GM21515 (cell line): ENCODE results near the gene NOTCH1.

Experiments used
- ATAC-seq: cut with Tn5 transposase; IDR thresholded peaks from one replicate; pipeline ENCODE4 v1.9.1; 2021; ENCODE audit not compliant: unreplicated experiment

Gene NOTCH1

DNA sequence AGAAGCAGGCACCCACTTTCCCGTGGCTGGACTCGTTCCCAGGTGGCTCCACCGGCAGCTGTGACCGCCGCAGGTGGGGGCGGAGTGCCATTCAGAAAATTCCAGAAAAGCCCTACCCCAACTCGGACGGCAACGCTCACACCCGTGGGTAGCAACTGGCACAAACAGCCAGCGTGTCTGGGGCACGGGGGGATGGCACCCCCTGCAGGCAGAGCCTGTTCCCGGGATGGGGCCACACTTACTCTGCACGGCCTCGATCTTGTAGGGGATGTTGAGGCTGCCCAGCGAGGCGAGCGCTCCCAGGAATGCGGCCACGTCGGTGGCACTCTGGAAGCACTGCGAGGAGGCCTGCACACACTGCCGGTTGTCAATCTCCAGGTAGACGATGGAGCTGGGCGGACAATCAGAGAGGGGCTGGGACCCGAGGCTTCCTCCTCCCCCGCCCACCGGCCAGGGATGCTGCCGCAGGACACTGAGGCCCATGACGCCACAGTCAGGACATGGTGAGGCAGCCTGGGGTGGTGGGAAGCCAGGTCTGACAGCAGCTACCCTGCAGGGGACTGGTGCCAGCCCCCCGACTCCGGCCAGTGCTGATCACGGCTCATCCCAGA is 42.8 kb downstream of the NOTCH1 start:
- ATAC-seq = no peak

DNA sequence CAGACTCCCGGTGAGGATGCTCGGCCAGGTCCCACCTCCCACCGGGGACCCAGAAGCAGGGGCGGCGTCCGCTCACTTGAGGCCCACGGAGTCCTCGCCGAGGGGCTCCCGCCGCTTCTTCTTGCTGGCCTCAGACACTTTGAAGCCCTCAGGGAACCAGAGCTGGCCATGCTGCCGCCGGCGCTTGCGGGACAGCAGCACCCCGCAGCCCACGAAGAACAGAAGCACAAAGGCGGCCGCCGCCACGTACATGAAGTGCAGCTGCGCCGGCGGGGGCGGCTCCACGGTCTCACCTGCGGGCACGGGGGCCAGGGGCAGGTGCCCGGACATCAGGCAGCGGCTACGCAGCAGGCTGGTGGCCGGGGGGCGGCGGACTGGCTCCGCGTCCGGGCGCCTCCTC is 43.7 kb downstream of the NOTCH1 start:
- ATAC-seq = no peak

DNA sequence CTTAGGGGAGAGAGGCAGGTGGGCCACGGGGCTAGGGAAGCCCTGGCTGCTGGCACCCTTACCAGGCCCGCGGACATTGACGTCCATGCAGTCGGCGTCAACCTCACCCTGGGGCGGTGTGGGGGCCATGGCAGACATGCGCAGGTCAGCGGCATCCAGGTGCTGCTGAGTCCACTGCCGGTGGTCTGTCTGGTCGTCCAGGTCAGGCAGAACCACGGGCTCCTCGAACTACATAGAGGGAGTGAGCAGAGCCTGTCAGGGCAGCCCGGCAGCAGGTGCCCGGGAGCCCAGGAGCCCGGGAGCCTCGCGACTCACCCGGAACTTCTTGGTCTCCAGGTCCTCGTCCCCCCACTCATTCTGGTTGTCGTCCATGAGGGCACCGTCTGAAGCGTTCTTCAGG is 44.2 kb downstream of the NOTCH1 start:
- no peak for ATAC-seq

GRCh38 chr9:136499935-136500910 is 45.6 kb downstream of the NOTCH1 start:
- ATAC-seq = no peak

DNA sequence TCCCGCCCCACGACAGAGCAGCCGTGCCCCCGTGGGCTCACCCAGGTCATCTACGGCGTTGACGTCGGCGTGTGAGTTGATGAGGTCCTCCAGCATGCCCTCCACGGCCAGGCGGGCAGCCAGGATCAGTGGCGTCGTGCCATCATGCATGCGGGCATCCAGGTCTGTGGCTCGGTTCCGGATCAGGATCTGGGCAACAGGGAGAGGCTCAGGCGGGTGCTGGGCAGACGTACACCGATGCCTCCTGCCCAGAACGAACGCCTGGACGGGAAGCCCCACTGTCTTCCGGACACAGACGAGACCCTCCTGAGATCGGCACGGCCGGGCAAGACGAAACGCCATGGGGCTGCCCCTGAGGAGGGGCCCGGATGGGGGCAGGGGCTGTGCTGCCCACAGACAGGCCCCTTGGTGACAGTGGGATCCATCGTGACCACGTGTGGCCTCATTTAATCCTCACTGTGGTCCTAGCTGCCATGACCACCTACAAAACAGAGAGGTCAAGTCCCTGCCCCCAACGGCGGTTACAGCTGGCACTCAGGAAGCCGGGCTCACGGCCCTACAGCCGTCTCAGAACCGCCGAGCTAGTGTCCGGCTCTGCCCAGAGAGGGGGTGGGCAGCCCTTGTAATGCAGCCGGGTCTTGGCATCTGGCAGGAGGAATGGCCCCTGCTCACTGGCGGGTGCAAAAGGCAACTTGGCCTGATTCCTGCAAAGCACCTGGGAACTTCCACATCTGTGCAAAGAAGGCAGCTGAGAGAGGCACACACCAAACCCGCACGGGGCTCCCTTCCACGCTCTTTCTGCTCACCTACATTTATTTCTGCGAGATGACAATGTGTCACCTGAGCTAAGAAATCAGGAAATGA is 46.5 kb downstream of the NOTCH1 start:
- no peak for ATAC-seq

- ATAC-seq = no peak
These were observed 47.7 kb downstream of the NOTCH1 start for GRCh38 chr9:136497916-136498695.

- ATAC-seq = no peak
These were observed 48.8 kb downstream of the NOTCH1 start for GRCh38 chr9:136496801-136497620.

- ATAC-seq = no peak
These were observed 49.7 kb downstream of the NOTCH1 start for GRCh38 chr9:136496181-136496580.

DNA sequence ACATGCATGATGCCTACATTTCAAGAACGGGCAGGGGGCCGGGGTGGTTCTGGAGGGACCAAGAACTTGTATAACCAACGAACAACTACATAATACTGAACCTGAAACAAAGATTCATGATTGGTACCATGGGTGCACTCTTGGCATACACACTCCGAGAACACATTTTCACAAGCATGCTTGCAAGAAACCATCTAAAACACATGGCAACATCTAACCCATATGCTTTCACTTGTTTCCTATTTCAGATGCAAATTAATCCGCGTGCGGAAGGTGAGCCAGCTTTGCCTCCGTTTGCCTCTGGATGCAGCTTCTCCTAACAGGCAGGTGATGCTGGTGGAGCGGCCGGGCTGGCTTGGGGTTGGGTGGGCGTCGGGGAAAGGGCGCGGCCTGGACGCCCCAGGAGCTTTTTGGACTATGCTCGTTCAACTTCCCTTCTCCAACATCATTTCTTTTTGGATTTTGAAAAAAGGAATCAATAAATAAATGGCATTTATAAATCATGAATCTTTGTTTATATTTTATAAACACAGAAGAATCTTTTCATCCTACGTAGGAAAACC is 50.5 kb downstream of the NOTCH1 start:
- no peak for ATAC-seq

DNA sequence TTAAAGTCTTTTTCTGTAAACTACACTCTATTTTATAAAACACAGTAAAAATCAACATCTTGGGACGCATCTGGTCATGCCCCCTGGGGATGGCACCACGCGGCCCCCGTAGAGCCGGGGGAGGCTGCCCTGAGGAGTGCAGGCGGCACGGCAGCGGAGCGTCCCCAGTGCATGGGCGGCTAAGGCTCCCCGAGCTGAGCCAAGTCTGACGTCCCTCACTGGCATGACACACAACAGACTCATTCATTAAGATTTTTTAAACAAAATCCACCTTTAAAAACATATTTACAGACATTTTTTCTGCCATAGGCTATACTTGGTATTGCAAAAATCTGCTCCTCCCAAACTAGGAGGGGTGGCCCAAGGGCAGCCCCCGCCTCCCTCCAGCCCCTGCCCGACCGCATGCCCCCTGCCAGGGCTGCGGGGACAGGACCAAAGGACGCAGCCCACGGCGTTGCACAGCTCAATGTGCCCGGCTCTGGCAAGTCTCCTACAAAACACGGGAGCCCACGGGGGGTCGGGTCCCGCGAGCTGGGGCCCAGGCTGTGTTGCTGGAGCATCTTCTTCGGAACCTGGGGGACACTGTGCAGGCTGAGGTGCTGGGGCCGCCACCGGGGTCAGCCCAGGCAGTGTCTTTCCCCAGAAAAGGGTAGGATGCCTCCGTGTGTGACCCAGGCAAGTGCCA is 51.2 kb downstream of the NOTCH1 start:
- ATAC-seq = no peak

GRCh38 chr9:136494012-136494411 is 51.8 kb downstream of the NOTCH1 start:
- ATAC-seq = no peak

DNA sequence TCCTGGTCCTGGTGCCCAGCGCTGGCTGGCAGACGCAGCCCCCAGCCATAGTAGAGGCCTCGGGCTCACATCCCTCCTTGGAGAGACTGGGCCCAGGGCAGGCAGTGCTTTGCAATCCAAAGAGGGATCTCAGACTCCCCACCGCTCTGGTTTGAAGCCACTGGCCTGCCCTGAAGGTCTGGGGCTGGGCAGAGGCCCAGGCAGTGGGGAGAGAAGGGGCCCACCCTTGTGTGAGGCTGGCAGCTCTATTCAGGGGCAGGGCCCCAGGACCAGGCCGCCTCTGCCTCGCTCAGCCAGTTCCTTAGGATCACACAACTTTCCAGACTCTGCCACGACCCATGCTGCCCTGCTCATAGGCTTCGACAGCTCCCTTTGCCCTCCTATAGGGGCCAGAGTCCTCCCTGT is 52.3 kb downstream of the NOTCH1 start:
- ATAC-seq = no peak

GRCh38 chr9:136492978-136493522 is 52.8 kb downstream of the NOTCH1 start:
- no peak for ATAC-seq

DNA sequence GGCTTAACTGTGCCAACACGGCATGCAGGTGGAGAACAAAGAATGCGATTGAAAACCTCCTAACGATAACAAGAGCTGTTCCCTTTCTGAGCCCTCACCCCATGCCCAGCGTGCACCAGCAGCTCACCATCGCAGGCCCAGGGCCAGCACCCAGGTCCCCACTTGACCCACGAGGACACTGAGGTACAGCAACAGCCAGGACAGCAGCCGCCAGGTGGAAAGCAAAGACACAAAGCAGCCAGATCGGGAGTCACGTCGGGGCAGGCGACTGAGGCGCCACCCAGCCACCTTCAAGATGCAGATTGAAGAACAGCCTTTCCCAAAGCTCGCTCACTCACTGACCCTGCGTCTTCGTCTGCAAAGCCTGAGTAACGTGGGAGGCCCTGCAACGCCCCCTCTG is 56.1 kb downstream of the NOTCH1 start:
- ATAC-seq = no peak

DNA sequence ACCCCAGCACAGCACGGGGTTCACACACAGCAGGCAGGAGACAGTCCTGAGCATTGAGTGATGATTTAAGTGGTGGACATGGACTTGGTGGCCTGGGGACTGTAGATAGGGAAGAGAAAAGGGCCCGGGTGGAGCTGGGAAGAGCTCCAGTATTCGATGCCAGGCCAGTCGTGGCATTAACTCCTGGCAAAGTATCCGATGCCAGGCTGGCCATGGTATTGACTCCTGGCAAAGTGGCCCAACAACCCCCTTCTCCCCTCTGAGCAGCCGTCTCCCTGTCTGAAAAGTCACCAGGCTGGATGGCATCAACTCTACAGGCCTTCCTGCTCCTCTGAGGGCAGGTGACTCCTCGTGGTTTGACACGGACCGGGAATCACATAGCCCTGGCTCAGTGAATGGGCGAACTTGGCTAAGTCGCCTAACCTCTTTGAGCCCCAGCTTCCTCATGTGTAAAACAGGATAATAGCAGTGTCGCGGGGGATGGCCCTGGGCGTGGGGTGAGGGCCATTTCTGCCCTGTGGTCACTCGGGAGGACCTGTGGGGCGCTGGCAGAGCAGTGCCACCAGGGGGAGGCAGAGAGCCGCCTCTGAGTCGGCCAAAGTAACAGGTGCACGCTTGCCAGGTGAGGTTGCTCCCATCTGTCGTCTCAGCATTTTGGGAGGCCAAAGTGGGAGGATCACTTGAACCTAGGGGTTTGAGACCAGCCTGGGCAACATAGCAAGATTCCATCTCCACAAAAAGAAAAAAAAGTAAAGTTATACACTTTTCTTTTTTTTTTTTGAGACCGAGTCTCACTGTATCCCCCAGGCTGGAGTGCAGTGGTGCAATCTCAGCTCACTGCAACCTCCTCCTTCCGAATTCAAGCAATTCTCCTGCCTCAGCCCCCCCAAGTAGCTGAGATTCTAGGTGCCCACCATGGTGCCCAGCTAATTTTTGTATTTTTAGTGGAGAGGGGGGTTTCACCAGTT is 57.3 kb downstream of the NOTCH1 start:
- ATAC-seq = no peak

DNA sequence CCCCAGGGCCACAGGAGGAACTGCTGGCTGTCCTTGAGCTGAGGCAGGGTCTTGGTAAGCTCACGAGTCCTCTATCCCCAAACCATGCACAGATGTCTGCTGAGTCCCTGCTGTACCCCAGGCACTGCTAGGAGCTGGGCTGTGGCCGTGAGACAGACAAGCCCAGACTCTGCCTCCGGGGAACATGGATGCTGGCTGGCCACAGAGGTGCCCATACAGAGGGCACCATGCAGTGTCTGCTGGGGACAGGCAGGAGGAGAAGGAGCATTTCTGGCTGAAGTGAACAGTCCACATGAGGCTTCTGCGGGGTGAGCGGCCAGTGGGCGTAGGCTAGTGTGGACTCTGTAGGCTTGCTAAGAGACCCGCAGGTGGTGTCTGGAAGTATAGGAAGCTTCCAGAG is 58.2 kb downstream of the NOTCH1 start:
- ATAC-seq = no peak

DNA sequence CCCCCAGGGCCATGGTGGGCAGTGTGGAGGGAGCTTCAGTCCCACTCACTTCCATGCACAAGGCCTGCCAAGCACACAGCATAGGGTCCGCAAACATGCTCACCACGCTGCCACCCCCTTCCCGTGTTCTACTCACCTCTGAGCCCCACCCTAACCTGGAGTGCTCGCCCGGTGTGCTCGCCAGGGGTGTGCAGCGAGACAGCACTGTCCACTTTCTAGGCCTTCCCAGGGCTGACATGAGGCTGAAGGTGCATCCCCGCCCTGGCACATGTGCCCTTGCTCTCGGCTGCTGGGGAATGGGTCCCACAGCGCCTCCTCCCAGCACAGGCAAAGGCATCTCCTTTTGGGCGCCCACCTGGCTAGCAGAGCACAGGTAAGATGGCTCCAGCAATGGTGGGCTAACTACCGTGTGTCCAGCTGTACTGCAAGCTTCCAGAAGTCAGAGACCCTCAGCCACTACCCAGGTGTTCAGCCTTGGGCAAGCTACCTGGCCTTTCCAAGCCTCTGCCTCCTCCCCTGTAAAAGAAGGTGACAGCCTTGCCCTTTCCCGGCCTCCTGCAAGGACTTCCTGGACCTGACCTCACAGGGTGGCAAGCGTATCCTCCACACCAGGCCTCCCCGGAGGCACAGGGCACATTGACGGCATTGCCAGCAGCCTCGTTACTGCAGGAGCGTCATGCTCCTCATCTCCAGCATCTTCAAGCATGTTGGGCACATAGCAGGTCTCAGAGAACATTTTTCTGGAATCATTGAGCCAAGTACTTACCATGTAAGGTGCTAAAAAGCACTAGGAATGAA is 58.8 kb downstream of the NOTCH1 start:
- no peak for ATAC-seq
